GM15510 (cell line): Measurements from ENCODE around the gene IMMP1L.

Experiments used
- POLR2A ChIP-seq: IDR thresholded peaks from 3 replicates; pipeline ENCODE4 v1.6.1; 2011; ENCODE audit warnings: borderline replicate concordance; ENCODE audit not compliant: insufficient read length; ENCODE audit errors: extremely low read depth

Gene IMMP1L

DNA sequence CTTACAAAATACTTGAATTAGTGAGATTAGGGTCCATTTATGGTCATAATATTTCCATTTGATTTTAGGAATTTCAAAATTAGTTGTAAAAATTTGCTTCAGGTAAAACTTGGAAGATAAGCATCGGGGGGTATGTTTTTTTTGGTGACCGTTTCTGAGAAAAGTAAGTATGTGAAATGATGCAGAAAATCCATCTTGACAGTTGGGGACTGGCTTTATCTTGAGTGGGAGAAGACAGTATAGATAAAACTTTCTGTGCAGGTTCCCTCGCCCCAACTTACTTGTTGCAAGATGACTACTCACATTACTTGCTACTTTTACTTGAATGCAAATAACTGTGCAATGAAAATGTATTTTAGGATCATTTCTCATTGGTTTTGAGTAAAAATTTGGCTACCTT, 90.3 kb downstream of the IMMP1L start:
- no peak for TF ChIP-seq POLR2A

DNA sequence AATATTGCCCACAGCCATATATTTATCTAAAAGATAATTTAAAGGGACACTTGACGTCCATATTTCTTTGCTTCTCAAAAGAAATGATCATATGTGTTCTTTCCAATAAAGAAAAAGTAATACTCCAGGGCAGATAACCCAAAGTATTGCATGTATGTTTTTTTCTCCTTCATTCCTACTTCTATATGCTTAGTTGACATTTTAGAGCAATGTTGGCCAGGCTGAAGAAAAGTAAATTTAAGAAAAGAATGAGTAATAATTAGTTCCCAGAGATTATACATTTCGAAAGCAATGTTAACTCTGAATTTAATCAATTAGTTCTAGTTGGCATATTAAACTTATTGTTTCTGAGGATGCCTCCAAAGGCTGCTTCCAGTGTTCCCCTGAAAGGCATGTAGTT, 91.6 kb downstream of the IMMP1L start:
- no peak for TF ChIP-seq POLR2A

DNA sequence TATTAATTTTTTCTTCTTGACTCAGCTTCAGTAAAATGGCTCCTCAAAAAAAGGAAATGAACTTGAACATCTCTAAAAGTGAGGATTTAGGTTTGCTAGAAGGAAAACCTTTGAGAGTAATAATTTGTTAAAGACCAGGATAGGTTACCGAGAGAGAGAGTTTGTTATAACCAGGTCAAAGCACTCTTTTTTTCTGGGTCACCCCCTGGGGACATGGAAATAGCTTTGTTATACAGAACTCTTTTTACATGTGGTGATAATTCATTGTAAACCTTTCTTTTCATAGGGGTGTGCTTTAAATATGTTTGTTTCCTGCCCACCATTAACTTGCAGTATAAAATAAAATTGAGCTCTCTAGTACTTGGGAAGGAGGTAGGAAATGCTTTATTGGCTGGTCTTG, 92.1 kb downstream of the IMMP1L start:
- TF ChIP-seq POLR2A = no peak

DNA sequence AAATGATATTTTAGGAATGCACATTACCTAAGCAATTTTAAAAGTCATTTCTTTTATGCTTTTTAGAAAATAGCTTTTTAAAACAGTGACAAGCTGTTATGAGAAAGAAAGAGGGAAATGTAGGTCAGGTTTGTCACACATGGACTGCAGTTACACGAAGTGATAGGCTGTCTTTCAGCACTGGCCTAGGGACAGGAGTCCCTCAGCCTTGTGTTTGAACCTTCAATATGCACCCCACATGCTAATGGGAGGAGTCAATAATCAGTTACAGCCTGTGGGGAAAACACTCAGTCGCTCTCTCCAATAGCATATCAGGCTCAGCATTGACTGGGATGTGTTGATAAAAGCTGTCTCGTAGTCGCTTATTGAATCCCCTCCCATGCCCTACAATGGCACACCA, 94.0 kb downstream of the IMMP1L start:
- no peak for TF ChIP-seq POLR2A

DNA sequence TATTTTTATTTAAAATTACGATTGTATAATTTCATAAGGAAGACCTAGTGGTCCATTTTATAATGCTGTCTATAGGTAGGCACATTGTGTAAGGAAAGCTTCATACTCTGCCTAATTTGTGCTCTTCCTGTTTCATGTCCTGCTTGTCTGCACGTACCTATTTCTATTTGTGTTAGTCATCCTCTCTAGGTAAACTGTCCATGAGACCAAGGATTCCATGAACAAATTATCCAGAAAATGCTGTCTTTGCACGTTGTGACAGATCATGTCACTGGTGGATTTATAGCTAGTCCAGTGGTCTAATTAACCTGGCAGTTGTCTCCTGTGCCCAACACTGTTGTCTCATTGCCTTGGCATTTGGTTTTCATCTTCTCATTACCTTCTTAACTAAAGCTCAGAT, 95.1 kb downstream of the IMMP1L start:
- TF ChIP-seq POLR2A = no peak

DNA sequence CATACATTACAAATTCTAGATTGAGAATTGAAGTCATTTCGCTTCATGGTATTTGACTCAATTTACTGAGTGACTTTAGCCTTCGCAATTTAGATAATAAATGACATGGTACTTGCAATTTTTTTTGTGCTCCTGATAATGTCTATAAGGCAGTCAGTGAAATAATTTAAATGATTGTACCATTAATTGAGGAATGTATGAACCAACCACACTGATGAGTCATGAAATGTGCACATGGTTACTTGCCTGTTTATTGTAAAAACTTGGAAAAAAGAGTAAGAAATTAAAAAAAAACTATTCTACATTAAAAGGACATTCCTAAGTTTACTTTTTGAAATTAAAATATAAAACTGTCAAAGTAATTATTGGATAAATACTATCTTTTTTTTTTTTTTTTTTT, 96.5 kb downstream of the IMMP1L start:
- TF ChIP-seq POLR2A = no peak

DNA sequence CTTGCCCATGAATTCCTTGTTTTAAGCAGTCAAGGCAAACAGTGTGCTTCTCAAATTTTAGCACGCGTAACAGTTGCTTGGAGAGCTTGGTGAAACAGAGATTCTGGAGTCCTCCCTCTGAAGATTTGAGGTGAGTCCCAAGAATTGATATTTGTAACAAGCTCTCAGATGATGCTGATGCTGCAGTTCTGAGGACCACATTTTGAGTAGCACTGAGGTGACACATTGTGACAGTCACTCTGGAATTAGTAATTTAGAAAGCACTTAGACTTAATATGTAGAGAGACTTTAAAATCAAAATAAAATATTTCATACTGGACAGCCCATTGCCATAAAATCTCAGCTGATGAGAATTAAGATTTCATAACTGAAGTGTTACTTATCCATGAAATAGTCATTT, 101.2 kb downstream of the IMMP1L start:
- no peak for TF ChIP-seq POLR2A

DNA sequence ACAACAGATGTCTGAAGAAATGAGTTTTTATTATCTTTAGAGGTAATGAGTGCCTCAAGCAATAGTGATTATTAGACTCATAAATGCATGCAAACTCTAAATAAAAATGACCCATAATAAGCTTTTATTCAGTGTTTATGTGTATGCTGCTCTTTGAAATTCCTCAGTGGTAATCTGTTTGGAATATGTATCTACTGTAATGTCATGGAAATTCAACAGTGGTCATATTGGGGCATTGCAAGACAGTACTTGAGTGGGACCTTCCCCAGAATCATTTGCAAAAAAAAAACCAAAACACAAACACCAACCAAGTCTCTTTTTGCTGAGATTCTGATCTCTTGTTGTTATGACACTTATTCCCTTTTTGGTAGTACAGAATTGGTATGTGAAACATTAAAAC, 104.8 kb downstream of the IMMP1L start:
- TF ChIP-seq POLR2A = no peak

DNA sequence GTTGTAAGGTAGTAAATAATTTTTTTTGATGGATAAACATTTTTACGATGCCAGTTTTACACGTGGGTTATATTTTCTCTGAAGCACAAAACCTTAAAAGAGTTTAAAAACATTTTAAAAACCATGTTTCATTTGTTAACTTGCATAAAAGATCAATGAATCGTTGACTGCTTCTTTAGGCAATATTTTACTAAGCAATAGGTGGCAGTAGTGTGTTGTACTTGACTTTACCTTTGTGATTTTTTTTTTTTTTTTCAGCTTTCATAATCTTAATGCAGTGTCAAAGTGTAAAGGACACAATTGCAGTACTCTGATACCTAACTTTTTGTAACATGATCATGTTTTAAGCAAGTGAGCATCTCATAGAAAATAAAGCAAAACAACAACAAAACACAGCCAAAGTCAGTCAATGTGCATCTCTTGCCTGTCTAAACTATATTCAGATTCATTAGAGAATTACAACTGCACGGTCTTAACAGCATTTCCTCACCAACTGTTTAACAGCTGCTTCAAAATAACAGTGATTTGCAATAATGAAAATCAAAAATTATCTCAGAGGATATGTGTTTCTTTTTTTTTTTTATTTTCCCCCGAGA, 112.1 kb downstream of the IMMP1L start:
- no peak for TF ChIP-seq POLR2A

DNA sequence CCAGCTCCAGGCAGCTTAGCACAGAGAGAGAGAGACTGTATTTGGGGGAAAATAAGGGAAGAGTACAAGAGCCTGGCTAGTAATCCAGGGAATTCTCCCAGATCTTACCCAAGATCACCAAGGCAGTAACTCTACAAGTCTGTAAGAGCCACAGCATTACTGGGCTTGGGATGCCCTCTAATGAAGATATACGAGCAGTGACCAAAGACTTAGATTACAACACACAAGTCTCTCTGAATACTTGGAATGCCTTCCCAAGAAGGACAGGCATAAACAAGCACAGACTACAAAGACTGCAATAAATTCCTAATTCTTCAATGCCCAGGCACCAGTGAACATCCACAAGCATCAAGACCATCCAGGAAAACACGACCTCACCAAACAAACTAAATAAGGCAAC, 122.0 kb downstream of the IMMP1L start:
- TF ChIP-seq POLR2A = no peak

DNA sequence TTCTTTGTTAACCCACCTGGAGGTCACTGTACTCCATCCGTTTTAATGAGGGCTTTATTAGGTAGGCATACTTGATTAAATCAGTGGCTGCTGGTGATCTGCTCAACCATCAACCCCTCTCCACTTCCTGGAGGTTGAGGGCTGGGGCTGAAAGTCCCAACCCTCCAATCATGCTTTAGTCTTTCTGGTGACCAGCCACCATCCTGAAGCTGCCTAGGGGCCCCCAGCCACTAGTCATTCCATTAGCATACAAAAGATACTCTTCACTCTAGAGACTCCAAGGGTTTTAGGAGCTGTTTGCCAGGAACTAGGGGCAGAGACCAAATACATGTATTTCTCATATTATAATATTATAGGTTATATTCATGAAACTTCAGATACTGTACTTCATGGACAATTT, 126.3 kb downstream of the IMMP1L start:
- no peak for TF ChIP-seq POLR2A
